ENCODE data around the gene SDSL.

Gene SDSL

GRCh38 chr12:113452458-113452857 lies 30.3 kb downstream of the SDSL start:
- TF ChIP-seq CTCF (IDR thresholded peaks at IDR 0.05; ENCODE audit: borderline replicate concordance, insufficient read depth, low read depth, low read length) = no peak

GRCh38 chr12:113453330-113453729 lies 31.1 kb downstream of the SDSL start:
- H3K4me3 ChIP-seq (ENCODE audit: low read depth, low read length) = no peak overlapping the region
- no peak for TF ChIP-seq CTCF (IDR thresholded peaks at IDR 0.05; ENCODE audit: borderline replicate concordance, insufficient read depth, low read depth, low read length)

More at GRCh38 chr12:113452458-113452857, 30.3 kb downstream of the SDSL start:
- H3K4me3 ChIP-seq (ENCODE audit: low read depth, low read length) = no peak overlapping the region

GRCh38 chr12:113456199-113456598 lies 34.0 kb downstream of the SDSL start:
- H3K4me3 ChIP-seq (ENCODE audit: low read depth, low read length) = no peak overlapping the region
- TF ChIP-seq CTCF (IDR thresholded peaks at IDR 0.05; ENCODE audit: borderline replicate concordance, insufficient read depth, low read depth, low read length) = no peak

GRCh38 chr12:113456761-113457160 lies 34.6 kb downstream of the SDSL start:
- no peak overlapping the region for H3K4me3 ChIP-seq (ENCODE audit: low read depth, low read length)
- TF ChIP-seq CTCF (IDR thresholded peaks at IDR 0.05; ENCODE audit: borderline replicate concordance, insufficient read depth, low read depth, low read length) = no peak

GRCh38 chr12:113457185-113457584 lies 35.0 kb downstream of the SDSL start:
- no peak for TF ChIP-seq CTCF (IDR thresholded peaks at IDR 0.05; ENCODE audit: borderline replicate concordance, insufficient read depth, low read depth, low read length)
- no peak overlapping the region for H3K4me3 ChIP-seq (ENCODE audit: low read depth, low read length)

GRCh38 chr12:113457710-113458109 lies 35.5 kb downstream of the SDSL start:
- no peak for TF ChIP-seq CTCF (IDR thresholded peaks at IDR 0.05; ENCODE audit: borderline replicate concordance, insufficient read depth, low read depth, low read length)

GRCh38 chr12:113459981-113460380 lies 37.8 kb downstream of the SDSL start:
- no peak for TF ChIP-seq CTCF (IDR thresholded peaks at IDR 0.05; ENCODE audit: borderline replicate concordance, insufficient read depth, low read depth, low read length)
- H3K4me3 ChIP-seq (ENCODE audit: low read depth, low read length) = no peak overlapping the region

More at GRCh38 chr12:113457710-113458109, 35.5 kb downstream of the SDSL start:
- H3K4me3 ChIP-seq (ENCODE audit: low read depth, low read length) = no peak overlapping the region
